ENCODE data around the gene ABCA1.
A peak's percentile ranks its signal among the peaks of the same experiment; 100 is the strongest.

ABCA1 gene

DNA sequence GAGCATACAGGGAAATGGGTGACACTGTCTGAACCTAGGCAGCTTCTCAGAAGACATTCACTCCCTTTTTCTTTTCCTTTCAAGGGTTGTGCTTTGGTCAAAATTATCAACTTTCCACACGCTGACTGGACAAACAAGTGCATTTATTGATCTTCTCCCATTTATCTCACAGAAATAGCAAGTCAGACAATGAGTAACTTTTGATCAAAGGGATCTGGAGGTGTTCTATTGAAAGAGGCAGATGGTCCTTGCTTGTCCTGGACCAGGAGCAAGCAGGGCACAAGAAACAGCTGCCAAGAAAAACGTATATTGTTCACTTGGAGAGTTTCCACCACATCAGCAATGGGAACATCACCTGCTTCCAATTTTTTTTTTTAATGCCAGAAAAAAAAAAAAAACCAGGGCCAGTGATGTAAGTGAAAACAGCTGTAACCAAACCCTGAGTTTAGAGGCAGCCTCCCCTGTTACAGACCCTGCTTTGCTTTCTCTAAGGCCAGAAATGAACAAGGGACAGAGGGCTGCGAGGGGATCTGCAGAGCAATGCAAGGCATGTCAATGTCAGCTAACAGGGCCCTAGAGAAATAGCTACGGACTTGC lies 84.2 kb downstream of the ABCA1 start:
- DNase-seq (ENCODE audit: low spot score) = no peak

GRCh38 chr9:104842698-104843097 lies 85.3 kb downstream of the ABCA1 start:
- no peak for DNase-seq (ENCODE audit: low spot score)

- no peak for DNase-seq (ENCODE audit: low spot score)
These were observed 86.3 kb downstream of the ABCA1 start for GRCh38 chr9:104841601-104842141.

DNA sequence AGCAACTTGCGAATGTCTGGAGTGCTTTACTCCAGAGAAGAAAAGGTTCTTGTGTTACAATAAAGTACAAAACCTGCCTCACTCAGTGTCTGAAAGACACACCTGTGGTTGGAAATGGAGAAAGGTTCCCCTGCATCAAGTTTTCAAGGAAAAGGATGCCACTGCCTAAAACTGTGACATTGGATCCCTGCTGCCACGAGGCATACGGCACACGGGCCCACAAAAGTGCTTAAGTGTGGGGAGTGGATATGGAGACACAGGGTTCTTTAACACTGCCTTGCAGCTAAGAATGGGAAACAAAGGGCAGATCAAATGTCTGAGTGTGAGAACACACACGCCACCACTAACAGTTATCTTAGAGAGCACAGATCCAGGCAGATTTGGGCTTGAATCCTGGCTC lies 89.0 kb downstream of the ABCA1 start:
- DNase-seq (ENCODE audit: low spot score) = no peak

DNA sequence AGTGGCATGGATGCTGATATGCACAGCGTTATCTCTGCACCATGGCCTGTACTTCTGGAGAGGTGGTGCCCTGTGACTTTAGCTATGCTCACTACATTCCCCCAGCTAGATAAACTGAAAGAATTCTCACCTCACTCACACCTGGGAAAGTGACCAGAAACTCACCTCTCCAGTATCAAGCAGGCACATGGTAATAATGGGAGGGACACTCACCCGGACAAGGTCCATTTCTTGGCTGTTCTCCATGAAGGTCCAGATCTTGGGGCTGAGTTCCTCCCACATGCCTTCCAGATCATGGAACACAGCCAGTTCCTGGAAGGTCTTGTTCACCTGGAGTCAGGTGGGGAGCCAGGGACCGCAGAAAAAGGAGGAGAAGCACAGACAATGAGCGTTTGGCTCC lies 91.2 kb downstream of the ABCA1 start:
- DNase-seq (ENCODE audit: low spot score) = no peak

GRCh38 chr9:104836235-104836634 lies 91.7 kb downstream of the ABCA1 start:
- no peak for DNase-seq (ENCODE audit: low spot score)

DNA sequence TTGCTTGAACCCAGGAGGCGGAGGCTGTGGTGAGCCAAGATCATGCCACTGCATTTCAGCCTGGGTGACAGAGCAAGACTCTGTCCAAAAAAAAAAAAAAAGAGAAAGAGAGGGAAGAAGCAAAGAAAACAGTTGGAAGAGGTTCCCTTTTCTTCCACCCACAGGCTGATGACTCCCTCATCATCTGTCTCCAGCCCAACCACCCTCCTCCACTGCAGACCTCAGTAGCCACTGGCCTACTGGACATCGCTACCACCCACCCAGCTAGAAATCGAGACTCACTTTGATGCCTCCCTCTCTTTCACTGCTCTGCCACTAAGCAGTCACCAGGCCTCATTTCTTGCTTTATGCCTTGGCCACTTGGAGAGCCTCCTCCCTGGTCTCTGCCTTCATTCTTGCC lies 92.8 kb downstream of the ABCA1 start:
- no peak for DNase-seq (ENCODE audit: low spot score)

- no peak for DNase-seq (ENCODE audit: low spot score)
These were observed 94.3 kb downstream of the ABCA1 start for GRCh38 chr9:104833696-104834095.

- DNase-seq (ENCODE audit: low spot score) = no peak
These were observed 96.3 kb downstream of the ABCA1 start for GRCh38 chr9:104831681-104832080.

DNA sequence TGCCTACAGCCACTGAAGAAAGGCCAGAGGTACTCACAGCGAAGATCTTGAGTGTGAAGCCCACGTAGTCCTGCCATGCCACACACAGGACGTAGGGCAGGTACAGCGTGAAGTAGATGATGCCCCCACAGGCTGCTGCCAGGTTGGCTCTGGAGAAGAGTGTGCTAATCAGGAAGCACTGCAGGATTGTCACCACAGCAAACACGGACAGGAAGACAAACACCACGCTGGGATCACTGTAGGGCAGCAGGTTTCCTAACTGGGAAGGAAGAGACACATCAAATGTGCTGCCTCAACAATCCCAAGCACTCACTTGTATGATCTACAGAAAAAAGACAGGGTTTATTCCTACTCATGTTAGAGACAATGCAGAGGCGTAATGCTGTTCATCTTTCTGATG lies 101.0 kb downstream of the ABCA1 start:
- DNase-seq (ENCODE audit: low spot score) = no peak

GRCh38 chr9:104826079-104826775 lies 101.7 kb downstream of the ABCA1 start:
- DNase-seq (ENCODE audit: low spot score) = no peak

- DNase-seq (ENCODE audit: low spot score) = no peak
These were observed 107.6 kb downstream of the ABCA1 start for GRCh38 chr9:104820336-104820735.

DNA sequence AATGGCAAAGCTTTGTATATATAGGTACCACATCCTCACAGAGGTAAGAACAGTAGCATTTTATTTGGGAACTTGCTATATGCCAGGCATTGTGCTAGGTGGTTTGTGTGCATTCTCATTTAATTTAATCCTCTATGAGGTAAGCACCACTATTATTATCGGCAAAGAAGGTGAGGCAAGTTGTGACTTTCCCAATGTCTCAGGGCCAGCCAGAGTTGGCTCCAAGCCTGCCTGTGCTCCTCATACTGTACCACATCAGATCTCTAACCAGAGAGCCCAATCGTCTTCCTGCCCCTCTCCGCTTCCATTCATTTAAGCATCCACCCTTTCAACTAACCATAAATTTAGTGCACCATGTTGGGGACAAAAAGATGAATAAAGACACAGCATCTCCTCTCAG lies 108.9 kb downstream of the ABCA1 start:
- DNase-seq (ENCODE audit: low spot score) = no peak

DNA sequence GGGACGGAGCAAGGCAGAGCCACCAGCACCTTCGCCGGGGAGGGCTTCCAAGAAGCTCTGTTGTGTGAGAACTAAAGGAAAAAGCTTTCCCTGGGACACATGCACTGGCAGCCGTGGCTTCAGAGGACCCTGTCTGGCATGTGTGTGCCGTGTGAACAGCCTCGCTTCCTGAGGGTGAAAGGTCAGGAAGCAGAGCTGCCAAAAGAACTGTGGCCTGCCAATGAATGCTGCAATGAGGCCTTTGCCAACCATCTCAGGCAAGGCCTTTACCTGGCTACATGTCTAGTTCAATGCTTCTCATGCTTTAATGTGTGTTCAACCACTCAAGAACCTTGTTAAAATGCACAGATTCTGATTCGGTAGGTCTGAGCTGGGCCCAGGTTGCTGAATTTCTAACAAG lies 110.5 kb downstream of the ABCA1 start:
- no peak for DNase-seq (ENCODE audit: low spot score)

GRCh38 chr9:104815851-104816565 lies 111.9 kb downstream of the ABCA1 start:
- no peak for DNase-seq (ENCODE audit: low spot score)

DNA sequence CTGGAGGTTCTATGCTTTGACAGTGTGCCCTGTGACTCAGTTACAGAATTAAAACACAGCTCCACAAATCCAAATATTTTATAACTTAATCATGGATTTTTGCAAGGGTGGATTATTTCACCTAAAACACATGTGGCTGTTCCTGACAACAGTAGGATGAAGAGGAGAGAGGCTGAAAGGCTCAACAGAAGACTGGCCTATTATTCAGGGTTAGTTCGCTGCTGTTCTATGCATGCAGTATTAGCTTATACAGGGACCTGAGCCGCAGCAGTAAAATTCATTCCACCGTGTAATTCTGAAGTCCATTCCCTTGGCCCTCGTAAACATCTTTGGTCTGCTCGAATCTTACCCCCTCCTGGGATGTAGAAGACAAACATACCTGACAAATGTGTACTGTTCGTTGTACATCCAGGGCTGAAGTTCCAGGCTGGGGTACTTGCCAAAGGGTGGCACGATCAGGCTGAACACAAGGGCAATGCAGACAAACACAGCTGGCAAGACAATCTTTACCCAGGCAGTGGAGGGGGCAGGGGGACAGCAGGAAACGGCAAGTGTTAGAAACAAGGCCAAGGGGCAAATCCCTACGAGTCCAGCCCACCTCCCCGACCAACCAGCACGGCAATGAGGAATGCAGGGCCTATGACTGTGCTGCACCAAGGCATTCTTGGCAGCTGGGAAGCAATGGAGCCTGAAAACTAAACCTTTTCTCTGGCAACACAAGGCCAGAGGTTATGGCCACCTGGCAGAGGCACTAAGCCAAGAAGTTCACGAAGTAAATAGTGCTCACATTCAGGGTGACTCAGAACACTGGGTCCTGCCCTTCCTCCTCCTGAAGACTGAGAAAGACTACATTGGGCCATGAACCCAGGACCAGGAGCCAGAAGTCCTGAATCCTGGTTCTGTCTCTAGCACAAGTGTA lies 117.3 kb downstream of the ABCA1 start:
- peak; percentile 43 for DNase-seq (ENCODE audit: low spot score)

DNA sequence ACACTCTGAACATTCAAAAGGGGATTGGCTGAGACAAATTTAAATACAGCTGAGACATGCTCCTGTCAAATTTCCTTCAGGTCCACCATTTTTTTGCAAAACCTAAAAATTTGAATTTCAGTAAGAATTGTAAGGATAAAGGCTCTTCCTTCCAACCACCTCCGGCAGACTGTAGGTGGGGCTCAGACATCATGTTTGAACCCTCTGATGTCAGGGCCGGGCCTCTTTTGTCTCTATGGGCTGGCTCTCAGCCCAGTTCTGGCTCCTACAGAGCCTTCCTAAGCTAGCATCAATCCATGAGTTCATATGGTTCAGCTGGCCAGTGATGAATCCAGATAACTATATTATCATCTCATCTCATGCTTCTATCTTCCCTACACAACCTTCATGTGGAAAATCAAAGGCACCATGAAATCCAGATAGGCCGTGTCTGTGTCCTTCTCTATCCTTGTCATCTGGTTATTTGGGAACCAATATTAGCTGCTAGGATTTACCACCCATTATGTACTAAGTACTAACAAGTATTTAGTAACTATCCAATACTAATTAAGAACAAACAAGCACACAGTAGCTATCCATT lies 119.8 kb downstream of the ABCA1 start:
- peak; percentile 71 for DNase-seq (ENCODE audit: low spot score)

DNA sequence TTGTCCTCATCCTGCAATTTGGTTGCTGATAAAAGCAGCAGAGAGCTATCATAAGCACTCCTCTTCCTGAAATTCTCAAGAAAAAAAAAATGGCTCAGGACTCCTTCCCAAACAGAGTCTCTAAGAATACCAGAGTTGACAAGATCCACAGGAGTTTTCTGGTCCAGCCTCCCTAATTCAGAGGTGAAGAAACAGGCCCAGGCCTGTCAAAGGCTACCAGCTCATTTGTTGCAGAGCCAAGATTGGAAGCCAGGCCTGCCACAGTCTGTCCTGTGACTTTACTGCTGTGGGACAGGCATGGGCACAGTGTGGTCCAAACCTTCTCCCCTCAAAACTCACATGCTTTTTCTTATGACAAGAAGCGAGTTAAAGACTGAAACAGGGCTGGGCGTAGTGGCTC lies 122.5 kb downstream of the ABCA1 start:
- no peak for DNase-seq (ENCODE audit: low spot score)

- no peak for DNase-seq (ENCODE audit: low spot score)
These were observed 125.0 kb downstream of the ABCA1 start for GRCh38 chr9:104802906-104803305.

DNA sequence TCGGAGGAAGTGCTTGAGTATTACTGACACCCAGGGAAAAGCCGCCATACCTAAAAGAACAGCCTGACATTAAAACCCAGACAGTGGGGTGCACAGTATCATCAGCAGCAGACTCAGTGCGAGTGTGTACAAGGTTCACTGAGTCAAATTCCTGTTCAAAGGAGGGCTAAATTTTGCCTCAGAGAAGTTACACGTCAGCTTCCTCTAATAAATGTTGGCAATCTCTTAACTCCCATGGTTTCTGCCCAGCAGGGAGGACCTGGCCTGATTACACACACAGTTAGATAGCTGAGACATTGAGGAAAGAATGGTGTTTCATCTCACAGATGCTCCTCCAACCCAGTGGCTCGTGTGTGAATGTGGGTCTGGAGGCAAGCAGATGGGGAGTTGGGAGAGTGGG lies 125.8 kb downstream of the ABCA1 start:
- no peak for DNase-seq (ENCODE audit: low spot score)

GRCh38 chr9:104800068-104800785 lies 127.7 kb downstream of the ABCA1 start:
- no peak for DNase-seq (ENCODE audit: low spot score)
